ENCODE results near the gene HIRIP3.

The HIRIP3 gene

DNA sequence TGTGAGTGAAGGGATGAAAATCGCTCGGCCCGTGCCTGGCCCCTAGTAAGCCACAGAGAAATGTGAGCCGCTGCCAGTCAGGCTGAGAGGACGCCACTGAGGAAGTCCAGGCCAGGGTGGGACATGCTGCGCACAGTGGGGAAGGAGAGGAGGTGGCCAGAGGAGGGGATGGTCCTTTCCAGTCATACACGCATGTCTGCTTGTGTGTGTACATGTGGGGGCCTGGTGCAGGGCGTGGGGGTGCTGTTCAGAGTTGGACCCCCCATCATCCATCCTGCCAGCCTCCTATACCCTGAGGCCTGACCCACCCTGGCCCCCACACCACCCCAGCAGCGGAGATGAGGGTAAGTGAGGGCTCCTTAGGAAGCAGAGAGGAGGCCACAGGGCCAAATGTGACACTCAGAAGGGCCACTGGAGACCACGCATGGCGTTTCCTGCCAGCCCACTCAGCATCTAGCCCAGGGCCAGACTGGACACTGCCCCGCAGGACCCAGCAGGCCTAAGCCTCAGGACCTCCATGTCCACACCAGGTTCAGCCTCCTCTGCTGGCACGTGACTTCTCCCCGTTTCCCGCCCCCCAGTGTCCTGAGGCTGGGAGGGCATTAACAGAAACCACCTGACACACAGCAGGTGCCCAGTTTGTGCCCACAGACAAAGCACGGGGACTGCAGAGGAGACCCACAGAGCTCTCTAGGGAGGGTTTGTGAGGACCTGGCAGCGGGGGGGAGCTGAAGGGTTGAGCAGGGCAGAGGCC, 8.4 kb upstream of the HIRIP3 start:
- ATAC-seq = no peak
- TF ChIP-seq PPARA (CRISPR knock-in tag; IDR thresholded peaks at IDR 0.05; ENCODE audit: borderline replicate concordance) = no peak
- no peak for TF ChIP-seq SNAI2 (CRISPR knock-in tag; IDR thresholded peaks at IDR 0.05)
- no peak for TF ChIP-seq GLIS3 (CRISPR knock-in tag; IDR thresholded peaks at IDR 0.05)
- no peak for TF ChIP-seq TCF4 (CRISPR knock-in tag; IDR thresholded peaks at IDR 0.05; ENCODE audit: borderline replicate concordance)
- TF ChIP-seq ZC3H10 (CRISPR knock-in tag; IDR thresholded peaks at IDR 0.05) = no peak
- no peak for TF ChIP-seq ESRRG (CRISPR knock-in tag; IDR thresholded peaks at IDR 0.05)
- TF ChIP-seq, protein P1, sequence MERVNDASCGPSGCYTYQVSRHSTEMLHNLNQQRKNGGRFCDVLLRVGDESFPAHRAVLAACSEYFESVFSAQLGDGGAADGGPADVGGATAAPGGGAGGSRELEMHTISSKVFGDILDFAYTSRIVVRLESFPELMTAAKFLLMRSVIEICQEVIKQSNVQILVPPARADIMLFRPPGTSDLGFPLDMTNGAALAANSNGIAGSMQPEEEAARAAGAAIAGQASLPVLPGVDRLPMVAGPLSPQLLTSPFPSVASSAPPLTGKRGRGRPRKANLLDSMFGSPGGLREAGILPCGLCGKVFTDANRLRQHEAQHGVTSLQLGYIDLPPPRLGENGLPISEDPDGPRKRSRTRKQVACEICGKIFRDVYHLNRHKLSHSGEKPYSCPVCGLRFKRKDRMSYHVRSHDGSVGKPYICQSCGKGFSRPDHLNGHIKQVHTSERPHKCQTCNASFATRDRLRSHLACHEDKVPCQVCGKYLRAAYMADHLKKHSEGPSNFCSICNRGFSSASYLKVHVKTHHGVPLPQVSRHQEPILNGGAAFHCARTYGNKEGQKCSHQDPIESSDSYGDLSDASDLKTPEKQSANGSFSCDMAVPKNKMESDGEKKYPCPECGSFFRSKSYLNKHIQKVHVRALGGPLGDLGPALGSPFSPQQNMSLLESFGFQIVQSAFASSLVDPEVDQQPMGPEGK (CRISPR knock-in tag; IDR thresholded peaks at IDR 0.05; ENCODE audit: borderline replicate concordance) = no peak
- no peak for TF ChIP-seq CSDC2 (CRISPR knock-in tag; IDR thresholded peaks at IDR 0.05)
- TF ChIP-seq ZFP3 (CRISPR knock-in tag; IDR thresholded peaks at IDR 0.05) = no peak
- TF ChIP-seq, protein P2, sequence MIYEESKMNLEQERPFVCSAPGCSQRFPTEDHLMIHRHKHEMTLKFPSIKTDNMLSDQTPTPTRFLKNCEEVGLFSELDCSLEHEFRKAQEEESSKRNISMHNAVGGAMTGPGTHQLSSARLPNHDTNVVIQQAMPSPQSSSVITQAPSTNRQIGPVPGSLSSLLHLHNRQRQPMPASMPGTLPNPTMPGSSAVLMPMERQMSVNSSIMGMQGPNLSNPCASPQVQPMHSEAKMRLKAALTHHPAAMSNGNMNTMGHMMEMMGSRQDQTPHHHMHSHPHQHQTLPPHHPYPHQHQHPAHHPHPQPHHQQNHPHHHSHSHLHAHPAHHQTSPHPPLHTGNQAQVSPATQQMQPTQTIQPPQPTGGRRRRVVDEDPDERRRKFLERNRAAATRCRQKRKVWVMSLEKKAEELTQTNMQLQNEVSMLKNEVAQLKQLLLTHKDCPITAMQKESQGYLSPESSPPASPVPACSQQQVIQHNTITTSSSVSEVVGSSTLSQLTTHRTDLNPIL (CRISPR knock-in tag; IDR thresholded peaks at IDR 0.05; ENCODE audit: low read depth) = no peak
- no peak for TF ChIP-seq BACH2 (CRISPR knock-in tag; IDR thresholded peaks at IDR 0.05; ENCODE audit: borderline replicate concordance)
- no peak for TF ChIP-seq OSR1 (CRISPR knock-in tag; IDR thresholded peaks at IDR 0.05)
- no peak for TF ChIP-seq ZNF8 (CRISPR knock-in tag; IDR thresholded peaks at IDR 0.05)
- no peak for TF ChIP-seq ZNF565 (CRISPR knock-in tag; conservative IDR thresholded peaks at IDR 0.05; ENCODE audit: low read depth)
- no peak for TF ChIP-seq ISL1 (CRISPR knock-in tag; IDR thresholded peaks at IDR 0.05)
- TF ChIP-seq ARNTL (CRISPR knock-in tag; IDR thresholded peaks at IDR 0.05; ENCODE audit: borderline replicate concordance, low read depth) = no peak
- TF ChIP-seq CSRNP3 (CRISPR knock-in tag; IDR thresholded peaks at IDR 0.05) = no peak
- TF ChIP-seq ZFP30 (CRISPR knock-in tag; IDR thresholded peaks at IDR 0.05) = no peak

GRCh38 chr16:30002614-30003346, 7.4 kb upstream of the HIRIP3 start:
- TF ChIP-seq CSRNP3 (CRISPR knock-in tag; IDR thresholded peaks at IDR 0.05) = no peak
- TF ChIP-seq, protein P3, sequence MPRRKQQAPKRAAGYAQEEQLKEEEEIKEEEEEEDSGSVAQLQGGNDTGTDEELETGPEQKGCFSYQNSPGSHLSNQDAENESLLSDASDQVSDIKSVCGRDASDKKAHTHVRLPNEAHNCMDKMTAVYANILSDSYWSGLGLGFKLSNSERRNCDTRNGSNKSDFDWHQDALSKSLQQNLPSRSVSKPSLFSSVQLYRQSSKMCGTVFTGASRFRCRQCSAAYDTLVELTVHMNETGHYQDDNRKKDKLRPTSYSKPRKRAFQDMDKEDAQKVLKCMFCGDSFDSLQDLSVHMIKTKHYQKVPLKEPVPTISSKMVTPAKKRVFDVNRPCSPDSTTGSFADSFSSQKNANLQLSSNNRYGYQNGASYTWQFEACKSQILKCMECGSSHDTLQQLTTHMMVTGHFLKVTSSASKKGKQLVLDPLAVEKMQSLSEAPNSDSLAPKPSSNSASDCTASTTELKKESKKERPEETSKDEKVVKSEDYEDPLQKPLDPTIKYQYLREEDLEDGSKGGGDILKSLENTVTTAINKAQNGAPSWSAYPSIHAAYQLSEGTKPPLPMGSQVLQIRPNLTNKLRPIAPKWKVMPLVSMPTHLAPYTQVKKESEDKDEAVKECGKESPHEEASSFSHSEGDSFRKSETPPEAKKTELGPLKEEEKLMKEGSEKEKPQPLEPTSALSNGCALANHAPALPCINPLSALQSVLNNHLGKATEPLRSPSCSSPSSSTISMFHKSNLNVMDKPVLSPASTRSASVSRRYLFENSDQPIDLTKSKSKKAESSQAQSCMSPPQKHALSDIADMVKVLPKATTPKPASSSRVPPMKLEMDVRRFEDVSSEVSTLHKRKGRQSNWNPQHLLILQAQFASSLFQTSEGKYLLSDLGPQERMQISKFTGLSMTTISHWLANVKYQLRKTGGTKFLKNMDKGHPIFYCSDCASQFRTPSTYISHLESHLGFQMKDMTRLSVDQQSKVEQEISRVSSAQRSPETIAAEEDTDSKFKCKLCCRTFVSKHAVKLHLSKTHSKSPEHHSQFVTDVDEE (CRISPR knock-in tag; IDR thresholded peaks at IDR 0.05) = no peak
- no peak for TF ChIP-seq ESRRG (CRISPR knock-in tag; IDR thresholded peaks at IDR 0.05)
- TF ChIP-seq, protein P2 (CRISPR knock-in tag; IDR thresholded peaks at IDR 0.05; ENCODE audit: low read depth) = no peak
- no peak for TF ChIP-seq OSR1 (CRISPR knock-in tag; IDR thresholded peaks at IDR 0.05)
- no peak for TF ChIP-seq GLIS3 (CRISPR knock-in tag; IDR thresholded peaks at IDR 0.05)
- no peak for TF ChIP-seq ISL1 (CRISPR knock-in tag; IDR thresholded peaks at IDR 0.05)
- TF ChIP-seq CSDC2 (CRISPR knock-in tag; IDR thresholded peaks at IDR 0.05) = no peak
- TF ChIP-seq TOX (CRISPR knock-in tag; IDR thresholded peaks at IDR 0.05; ENCODE audit: borderline replicate concordance) = no peak
- no peak for TF ChIP-seq PPARA (CRISPR knock-in tag; IDR thresholded peaks at IDR 0.05; ENCODE audit: borderline replicate concordance)
- TF ChIP-seq TCF4 (CRISPR knock-in tag; IDR thresholded peaks at IDR 0.05; ENCODE audit: borderline replicate concordance) = no peak
- no peak for TF ChIP-seq ZC3H10 (CRISPR knock-in tag; IDR thresholded peaks at IDR 0.05)
- no peak for TF ChIP-seq RARB (CRISPR knock-in tag; IDR thresholded peaks at IDR 0.05)
- TF ChIP-seq BACH2 (CRISPR knock-in tag; IDR thresholded peaks at IDR 0.05; ENCODE audit: borderline replicate concordance) = no peak
- TF ChIP-seq, protein P1 (CRISPR knock-in tag; IDR thresholded peaks at IDR 0.05; ENCODE audit: borderline replicate concordance) = no peak
- no peak for TF ChIP-seq ARNTL (CRISPR knock-in tag; IDR thresholded peaks at IDR 0.05; ENCODE audit: borderline replicate concordance, low read depth)
- no peak for TF ChIP-seq SNAI2 (CRISPR knock-in tag; IDR thresholded peaks at IDR 0.05)
- TF ChIP-seq ZNF8 (CRISPR knock-in tag; IDR thresholded peaks at IDR 0.05) = no peak
- ATAC-seq = no peak
